ENCODE measurements around the gene TNFAIP8. TPM values are rescaled to one million over a fixed set of nuclear protein-coding genes. Genes with fewer than 3 reads are reported as not detected.

The TNFAIP8 gene
- total and polyA plus RNA-seq, 9 of the 15 experiments (the other 6 are each of a cell fraction or from before 2014, with no cell fraction given): 29.9 to 52.2 (median 44.8) TPM

DNA sequence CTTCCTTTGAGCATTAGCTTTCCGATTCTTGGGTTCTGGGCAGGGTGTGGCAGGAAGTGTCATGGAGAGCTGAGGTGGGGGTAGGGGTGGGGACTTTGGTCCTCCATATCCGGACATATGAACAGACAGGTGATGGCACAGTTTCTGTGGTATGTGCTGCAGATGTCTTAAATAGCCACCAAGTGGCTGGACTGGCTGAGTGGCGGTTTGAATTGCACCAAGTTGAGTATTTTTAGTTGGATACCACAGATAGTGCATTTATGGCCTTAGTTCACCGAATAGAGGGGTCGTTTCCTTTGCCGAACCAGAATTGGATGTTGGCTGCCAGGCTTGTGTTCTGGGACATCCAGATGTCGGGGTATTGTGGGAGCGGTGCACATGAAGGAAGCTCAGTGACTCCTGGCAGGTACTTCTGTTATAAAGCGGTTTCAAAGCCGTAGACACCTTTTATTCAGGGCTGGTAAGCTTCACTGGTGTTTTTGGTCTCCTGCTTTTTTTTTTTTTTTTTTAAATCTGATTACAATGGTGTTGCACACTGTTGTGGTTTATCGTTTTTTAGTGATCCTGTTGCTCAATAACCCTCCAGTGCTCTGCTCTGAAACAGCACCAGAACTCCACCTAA lies 15.1 kb upstream of the TNFAIP8 start (continued):
- no peak for TF ChIP-seq HINFP (tag; conservative IDR thresholded peaks at IDR 0.05; ENCODE audit: low read depth)
- TF ChIP-seq ZNF184 (CRISPR knock-in tag; IDR thresholded peaks at IDR 0.05): no peak
- TF ChIP-seq, protein P1, sequence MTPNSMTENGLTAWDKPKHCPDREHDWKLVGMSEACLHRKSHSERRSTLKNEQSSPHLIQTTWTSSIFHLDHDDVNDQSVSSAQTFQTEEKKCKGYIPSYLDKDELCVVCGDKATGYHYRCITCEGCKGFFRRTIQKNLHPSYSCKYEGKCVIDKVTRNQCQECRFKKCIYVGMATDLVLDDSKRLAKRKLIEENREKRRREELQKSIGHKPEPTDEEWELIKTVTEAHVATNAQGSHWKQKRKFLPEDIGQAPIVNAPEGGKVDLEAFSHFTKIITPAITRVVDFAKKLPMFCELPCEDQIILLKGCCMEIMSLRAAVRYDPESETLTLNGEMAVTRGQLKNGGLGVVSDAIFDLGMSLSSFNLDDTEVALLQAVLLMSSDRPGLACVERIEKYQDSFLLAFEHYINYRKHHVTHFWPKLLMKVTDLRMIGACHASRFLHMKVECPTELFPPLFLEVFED (CRISPR knock-in tag; conservative IDR thresholded peaks at IDR 0.05): no peak
- TF ChIP-seq SMAD1 (IDR thresholded peaks at IDR 0.05; ENCODE audit: low read depth, low read length, partially characterized antibody): no peak
- peak; percentile 11 for TF ChIP-seq NUFIP1 (IDR thresholded peaks at IDR 0.05; ENCODE audit: partially characterized antibody)
- no peak for TF ChIP-seq ZC3H8 (IDR thresholded peaks at IDR 0.05)
- TF ChIP-seq ZNF3 (CRISPR knock-in tag; IDR thresholded peaks at IDR 0.05): no peak
- TF ChIP-seq ZNF77 (CRISPR knock-in tag; IDR thresholded peaks at IDR 0.05): no peak
- TF ChIP-seq FOXJ2 (tag; IDR thresholded peaks at IDR 0.05): peak; percentile 66; the same call in 1 of the 2 replicates
- TF ChIP-seq ZSCAN32 (CRISPR knock-in tag; IDR thresholded peaks at IDR 0.05): no peak
- TF ChIP-seq, protein P2, sequence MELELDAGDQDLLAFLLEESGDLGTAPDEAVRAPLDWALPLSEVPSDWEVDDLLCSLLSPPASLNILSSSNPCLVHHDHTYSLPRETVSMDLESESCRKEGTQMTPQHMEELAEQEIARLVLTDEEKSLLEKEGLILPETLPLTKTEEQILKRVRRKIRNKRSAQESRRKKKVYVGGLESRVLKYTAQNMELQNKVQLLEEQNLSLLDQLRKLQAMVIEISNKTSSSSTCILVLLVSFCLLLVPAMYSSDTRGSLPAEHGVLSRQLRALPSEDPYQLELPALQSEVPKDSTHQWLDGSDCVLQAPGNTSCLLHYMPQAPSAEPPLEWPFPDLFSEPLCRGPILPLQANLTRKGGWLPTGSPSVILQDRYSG (tag; conservative IDR thresholded peaks at IDR 0.05; ENCODE audit: low read depth): no peak
- TF ChIP-seq ESRRA (IDR thresholded peaks at IDR 0.05; ENCODE audit: borderline replicate concordance, low read depth): no peak; the same call in 1 of the 2 replicates
- no peak for TF ChIP-seq ZNF668 (CRISPR knock-in tag; IDR thresholded peaks at IDR 0.05)
- no peak for TF ChIP-seq ELF2 (CRISPR knock-in tag; IDR thresholded peaks at IDR 0.05)
- TF ChIP-seq, protein P3, sequence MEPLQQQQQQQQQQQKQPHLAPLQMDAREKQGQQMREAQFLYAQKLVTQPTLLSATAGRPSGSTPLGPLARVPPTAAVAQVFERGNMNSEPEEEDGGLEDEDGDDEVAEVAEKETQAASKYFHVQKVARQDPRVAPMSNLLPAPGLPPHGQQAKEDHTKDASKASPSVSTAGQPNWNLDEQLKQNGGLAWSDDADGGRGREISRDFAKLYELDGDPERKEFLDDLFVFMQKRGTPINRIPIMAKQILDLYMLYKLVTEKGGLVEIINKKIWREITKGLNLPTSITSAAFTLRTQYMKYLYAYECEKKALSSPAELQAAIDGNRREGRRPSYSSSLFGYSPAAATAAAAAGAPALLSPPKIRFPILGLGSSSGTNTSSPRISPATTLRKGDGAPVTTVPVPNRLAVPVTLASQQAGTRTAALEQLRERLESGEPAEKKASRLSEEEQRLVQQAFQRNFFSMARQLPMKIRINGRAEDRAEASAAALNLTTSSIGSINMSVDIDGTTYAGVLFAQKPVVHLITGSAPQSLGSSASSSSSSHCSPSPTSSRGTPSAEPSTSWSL (CRISPR knock-in tag; IDR thresholded peaks at IDR 0.05; ENCODE audit: borderline replicate concordance): no peak
- no peak for TF ChIP-seq ZNF507 (tag; conservative IDR thresholded peaks at IDR 0.05)
- 0 out of 2 replicates have a peak, but pooled peaks have one; percentile 66 for TF ChIP-seq RERE (CRISPR knock-in tag; IDR thresholded peaks at IDR 0.05; ENCODE audit: borderline replicate concordance)
